ENCODE results near the gene IL27RA. TPM values are rescaled to one million over a fixed set of nuclear protein-coding genes. Genes with fewer than 3 reads are reported as not detected.

Gene IL27RA
- total and polyA plus RNA-seq, 8 donors: 0.88 to 8.2 (median 1.9) TPM

DNA sequence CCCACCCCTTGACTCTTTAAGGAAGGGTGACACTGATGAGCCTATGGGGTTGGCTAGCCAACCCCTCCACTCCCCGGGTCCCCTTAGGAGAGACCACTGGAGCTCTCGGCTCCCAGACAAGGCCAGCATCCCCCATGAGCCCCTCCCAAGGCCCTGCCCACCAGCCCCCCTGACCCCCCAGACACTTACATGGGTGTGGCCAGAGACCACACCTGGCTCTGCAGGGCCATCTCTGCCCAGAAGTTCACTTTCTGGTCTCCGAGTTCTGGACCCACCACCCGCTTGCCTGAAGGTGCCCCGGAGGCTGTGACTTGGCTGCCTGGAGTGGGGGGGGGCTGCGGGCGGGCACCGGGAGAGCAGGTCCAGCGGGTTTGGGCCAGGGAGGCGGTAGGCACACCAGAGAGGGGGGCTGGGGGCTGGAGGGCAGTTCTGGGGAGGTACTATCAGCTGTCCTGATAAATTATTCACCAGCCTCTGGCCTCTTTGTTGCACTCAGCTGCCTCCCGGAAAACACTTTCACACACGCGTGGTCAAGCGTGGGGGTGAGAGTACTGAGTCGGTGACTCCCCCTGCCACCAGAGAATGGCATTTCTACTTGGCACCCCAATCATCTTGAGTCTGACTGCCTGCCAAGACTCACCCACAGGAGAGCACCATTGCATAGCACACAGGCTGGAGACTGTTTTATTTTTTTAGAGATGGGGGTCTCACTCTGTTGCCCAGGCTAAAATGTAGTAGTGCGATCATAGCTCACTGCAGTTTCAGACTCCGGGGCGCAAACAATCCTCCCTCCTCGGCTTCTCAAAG is 30.4 kb downstream of the IL27RA start, which contains the start of gene PALM3:
TSS of gene PALM3 (minus strand) at position 326 of the 807 bp plus-strand sequence. CDS start at position 230, 96 bp downstream.
- H3K36me3 ChIP-seq: no peaks in the 10 kb centered on the region
- H3K9me3 ChIP-seq: no peaks in the 10 kb centered on the region
- no peak for FAIRE-seq
- TF ChIP-seq, protein P1, sequence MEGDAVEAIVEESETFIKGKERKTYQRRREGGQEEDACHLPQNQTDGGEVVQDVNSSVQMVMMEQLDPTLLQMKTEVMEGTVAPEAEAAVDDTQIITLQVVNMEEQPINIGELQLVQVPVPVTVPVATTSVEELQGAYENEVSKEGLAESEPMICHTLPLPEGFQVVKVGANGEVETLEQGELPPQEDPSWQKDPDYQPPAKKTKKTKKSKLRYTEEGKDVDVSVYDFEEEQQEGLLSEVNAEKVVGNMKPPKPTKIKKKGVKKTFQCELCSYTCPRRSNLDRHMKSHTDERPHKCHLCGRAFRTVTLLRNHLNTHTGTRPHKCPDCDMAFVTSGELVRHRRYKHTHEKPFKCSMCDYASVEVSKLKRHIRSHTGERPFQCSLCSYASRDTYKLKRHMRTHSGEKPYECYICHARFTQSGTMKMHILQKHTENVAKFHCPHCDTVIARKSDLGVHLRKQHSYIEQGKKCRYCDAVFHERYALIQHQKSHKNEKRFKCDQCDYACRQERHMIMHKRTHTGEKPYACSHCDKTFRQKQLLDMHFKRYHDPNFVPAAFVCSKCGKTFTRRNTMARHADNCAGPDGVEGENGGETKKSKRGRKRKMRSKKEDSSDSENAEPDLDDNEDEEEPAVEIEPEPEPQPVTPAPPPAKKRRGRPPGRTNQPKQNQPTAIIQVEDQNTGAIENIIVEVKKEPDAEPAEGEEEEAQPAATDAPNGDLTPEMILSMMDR (IDR thresholded peaks at IDR 0.05): no peak
- WGBS, 2 donors: 15 to 21% methylated on average over 19 of the region's 19 CpGs
- peak within 1 kb of the TSS; percentile 23 to 51 (median 32) for H3K4me3 ChIP-seq
- no peaks in the 10 kb centered on the region for H3K27me3 ChIP-seq
- ATAC-seq: peak; percentile 89 to 97 (median 94)
- H3K27ac ChIP-seq: peak within 1 kb of the TSS; percentile 51 to 89 (median 82)
- peaks cover 0 to 22% (median 15%) of the 10 kb centered on the region in 3 donors for H3K4me1 ChIP-seq
- intact Hi-C loops (cut with DNase I): no loop called here
- peak; percentile 85 to 96 (median 92) for DNase-seq

DNA sequence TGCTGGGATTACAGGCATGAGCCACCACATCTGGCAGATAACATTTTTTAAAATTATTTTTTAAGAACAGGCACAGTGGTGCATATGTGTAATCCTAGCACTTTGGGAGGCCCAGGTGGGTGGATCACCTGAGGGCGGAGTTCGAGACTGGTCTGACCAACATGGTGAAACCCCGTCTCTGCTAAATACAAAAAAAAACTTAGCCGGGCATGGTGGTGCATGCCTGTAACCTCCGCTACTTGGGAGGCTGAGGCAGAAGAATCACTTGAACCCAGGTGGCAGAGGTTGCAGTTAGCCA is 30.9 kb downstream of the IL27RA start:
- TF ChIP-seq, protein P1 (IDR thresholded peaks at IDR 0.05): no peak
- ATAC-seq: no peak
- H3K4me1 ChIP-seq: peaks cover 0 to 22% (median 15%) of the 10 kb centered on the region in 3 donors
- intact Hi-C loops (cut with DNase I): no loop called here
- no peaks in the 10 kb centered on the region for H3K9me3 ChIP-seq
- H3K4me3 ChIP-seq: peak overlapping the region in 1 of 4 donors; percentile 51
- H3K27me3 ChIP-seq: no peaks in the 10 kb centered on the region
- DNase-seq: no peak
- no peaks in the 10 kb centered on the region for H3K36me3 ChIP-seq
- no peak for FAIRE-seq
- peak overlapping the region in 3 of 4 donors; percentile 22 to 89 (median 89) for H3K27ac ChIP-seq
- 50 to 52% methylated on average over 5 of the region's 5 CpGs for WGBS, 2 donors

DNA sequence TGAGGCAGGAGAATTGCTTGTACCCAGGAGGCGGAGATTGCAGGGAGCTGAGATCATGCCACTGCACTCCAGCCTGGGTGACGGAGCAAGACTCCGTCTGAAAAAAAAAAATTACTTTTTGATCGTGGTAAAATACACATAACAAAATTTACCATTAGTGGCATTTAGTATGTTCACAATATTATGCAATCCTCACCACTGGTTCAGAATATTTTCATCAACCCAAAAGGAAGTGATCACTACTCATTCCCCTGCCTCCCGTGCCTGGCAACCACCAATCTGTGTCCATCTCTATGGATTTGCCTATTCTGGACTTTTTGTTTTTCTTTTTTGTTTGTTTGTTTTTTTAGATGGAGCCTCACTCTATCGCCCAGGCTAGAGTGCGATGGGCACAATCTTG is 31.5 kb downstream of the IL27RA start:
- intact Hi-C loops (cut with DNase I): no loop called here
- Histone ChIP-seq H3K27me3 (no peaks in the 10 kb centered on the region), H3K4me1 (peaks cover 0 to 22% (median 15%) of the 10 kb centered on the region in 3 donors), H3K27ac (peak overlapping the region in 1 of 4 donors; percentile 89), H3K4me3 (no peak overlapping the region), H3K9me3 (no peaks in the 10 kb centered on the region), H3K36me3 (no peaks in the 10 kb centered on the region)
- TF ChIP-seq, protein P1 (IDR thresholded peaks at IDR 0.05): no peak
- 66 to 68% methylated on average over 7 of the region's 7 CpGs for WGBS, 2 donors
- FAIRE-seq (no peak), DNase-seq (no peak), ATAC-seq (no peak)

DNA sequence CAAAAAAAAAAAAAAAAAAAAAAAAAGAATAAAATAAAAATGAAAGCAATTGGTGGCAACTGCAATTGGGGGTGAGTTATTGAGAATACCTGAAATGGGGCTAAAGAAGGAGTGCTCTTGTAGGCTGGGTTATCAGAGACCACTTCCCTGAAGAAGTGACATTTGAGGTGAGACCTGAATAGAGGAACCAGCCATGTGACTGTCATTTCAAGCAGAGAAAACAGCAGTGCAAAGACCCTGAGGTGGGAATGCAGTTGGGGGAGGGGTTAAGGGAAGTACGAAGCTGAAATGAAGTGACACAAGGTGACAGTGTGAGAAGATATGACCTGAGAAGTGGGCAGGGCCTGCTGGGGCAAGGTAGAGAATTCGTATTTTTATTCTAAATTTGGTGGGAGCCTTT is 34.6 kb downstream of the IL27RA start:
- ATAC-seq (no peak), DNase-seq (no peak), FAIRE-seq (no peak)
- H3K27ac ChIP-seq: no peak overlapping the region
- H3K9me3 ChIP-seq: no peaks in the 10 kb centered on the region
- no peaks in the 10 kb centered on the region for H3K36me3 ChIP-seq
- no peak overlapping the region for H3K4me3 ChIP-seq
- TF ChIP-seq, protein P1 (IDR thresholded peaks at IDR 0.05): no peak
- intact Hi-C loops (cut with DNase I): no loop called here
- no peaks in the 10 kb centered on the region for H3K27me3 ChIP-seq
- 74 to 78% methylated on average over 2 of the region's 2 CpGs for WGBS, 2 donors
- peaks cover 0 to 5% (median 4%) of the 10 kb centered on the region in 3 donors for H3K4me1 ChIP-seq

All from pancreas (tissue), 10 donors.